H1 (cell line): ENCODE data around the gene KLHL9. TPM values are rescaled to one million over a fixed set of nuclear protein-coding genes. Genes with fewer than 3 reads are reported as not detected.

Source experiments
- CTCF ChIA-PET: fragments of 300-600 bp; sonication (Branson Sonifier 250); formaldehyde crosslinking; loops from one replicate; lab custom pipeline; 2021; ENCODE audit not compliant: partially characterized antibody; lab: Charles Lee
- POLR2A ChIA-PET: fragments of 300-600 bp; sonication (Branson Sonifier 250); formaldehyde crosslinking; loops from one replicate; lab custom pipeline; 2021; ENCODE audit warnings: inconsistent platforms; ENCODE audit not compliant: partially characterized antibody; lab: Charles Lee
- DNase-seq, 2 experiments: peaks; one replicate each; pipeline versions ENCODE4 v3.0.0 to v3.0.0-alpha.2; 2010 to 2022; ENCODE audit warnings: low spot score in 2 of 2, low read depth in 1 of 2, mixed read lengths in 1 of 2
- FAIRE-seq: peaks from 2 replicates; lab custom pipeline; 2011; peaks lifted over from hg19 to GRCh38; lab: Jason Lieb, UNC
- H2AFZ ChIP-seq: 2 replicates; pipeline ENCODE4 v1.8.1; 2012; ENCODE audit warnings: low read length, inconsistent platforms
- H2AK5ac ChIP-seq: 2 replicates; pipeline ENCODE4 v1.6.1; 2013; ENCODE audit warnings: low read depth, low read length
- H2BK120ac ChIP-seq: replicated peaks from 2 replicates; pipeline ENCODE3; 2013; ENCODE audit warnings: low read depth, low read length, inconsistent platforms
- H2BK12ac ChIP-seq: 2 replicates; pipeline ENCODE4 v1.6.1; 2013; ENCODE audit warnings: low read depth, low read length
- H2BK15ac ChIP-seq: 2 replicates; pipeline ENCODE4 v1.6.1; 2013; ENCODE audit warnings: low read length
- H2BK20ac ChIP-seq: 2 replicates; pipeline ENCODE4 v1.6.1; 2013; ENCODE audit warnings: low read length
- H2BK5ac ChIP-seq: 2 replicates; pipeline ENCODE4 v1.6.1; 2013; ENCODE audit warnings: low read depth, low read length
- H3K14ac ChIP-seq: 2 replicates; pipeline ENCODE4 v1.6.1; 2013; ENCODE audit warnings: inconsistent platforms; ENCODE audit not compliant: insufficient read length
- H3K18ac ChIP-seq: 2 replicates; pipeline ENCODE4 v1.6.1; 2013; ENCODE audit warnings: low read length; ENCODE audit errors: extremely low read depth
- H3K23ac ChIP-seq: 2 replicates; pipeline ENCODE4 v1.6.1; 2013; ENCODE audit warnings: inconsistent platforms; ENCODE audit not compliant: insufficient read length
- H3K23me2 ChIP-seq: 2 replicates; pipeline ENCODE4 v1.6.1; 2013; ENCODE audit warnings: low read depth, low read length
- H3K27ac ChIP-seq: 2 replicates; pipeline ENCODE4 v1.6.1; 2011; ENCODE audit warnings: low read depth, low read length, inconsistent platforms
- H3K27me3 ChIP-seq, 4 experiments: replicated peaks in 1 of 4; 1 replicate in 1 of 4; 2 replicates in 3 of 4; pipeline versions ENCODE4 v1.6.1 to v1.8.1; 2011 to 2013; ENCODE audit warnings: low read length in 3 of 4, mild to moderate bottlenecking in 3 of 4, inconsistent platforms in 2 of 4, mixed read lengths in 2 of 4, moderate library complexity in 1 of 4; ENCODE audit not compliant: control insufficient read depth in 3 of 4, insufficient read depth in 3 of 4; ENCODE audit errors: extremely low read depth in 1 of 4
- H3K36me3 ChIP-seq, 4 experiments: 2 replicates each; pipeline versions ENCODE4 v1.6.1 to v1.8.1; 2011 to 2013; ENCODE audit warnings: mild to moderate bottlenecking in 4 of 4, low read length in 3 of 4, moderate library complexity in 2 of 4, control low read depth in 1 of 4, inconsistent platforms in 1 of 4; ENCODE audit not compliant: insufficient read depth in 4 of 4, control insufficient read depth in 2 of 4
- H3K4ac ChIP-seq: replicated peaks from 2 replicates; pipeline ENCODE3; 2013; ENCODE audit warnings: low read length, low read depth, mixed read lengths, inconsistent platforms; ENCODE audit not compliant: insufficient read length
- H3K4me1 ChIP-seq, 4 experiments: replicated peaks in 1 of 4; 1 replicate in 1 of 4; 2 replicates in 3 of 4; pipeline versions ENCODE4 v1.6.1 to v1.8.1; 2011 to 2013; ENCODE audit warnings: low read length in 3 of 4, inconsistent platforms in 2 of 4, mixed read lengths in 1 of 4; ENCODE audit not compliant: insufficient read depth in 4 of 4, control insufficient read depth in 3 of 4
- H3K4me2 ChIP-seq, 2 experiments: 2 replicates each; pipeline versions ENCODE4 v1.6.1 to v1.8.1; 2011 to 2013; ENCODE audit warnings: low read depth in 2 of 2, low read length in 2 of 2, control low read depth in 1 of 2, inconsistent platforms in 1 of 2, mild to moderate bottlenecking in 1 of 2; ENCODE audit not compliant: insufficient read depth in 1 of 2
- H3K4me3 ChIP-seq, 4 experiments: fragments of 200-600, 300-600 bp in 1 of 4; sonication (generic), shearing (Covaris generic), sonication (Bioruptor Twin) in 1 of 4; 2 replicates each; pipeline versions ENCODE4 v1.5.1 to v1.8.1; 2011 to 2016; ENCODE audit warnings: low read length in 4 of 4, low read depth in 3 of 4, control low read depth in 2 of 4, inconsistent platforms in 2 of 4, mild to moderate bottlenecking in 2 of 4, mixed read lengths in 1 of 4, moderate library complexity in 1 of 4; ENCODE audit not compliant: insufficient read depth in 2 of 4; ENCODE audit errors: extremely low read depth in 1 of 4
- H3K56ac ChIP-seq: replicated peaks from 2 replicates; pipeline ENCODE3; 2013; ENCODE audit warnings: low read depth, mild to moderate bottlenecking, mixed read lengths, low read length, inconsistent platforms; ENCODE audit not compliant: insufficient read length
- H3K79me1 ChIP-seq: 2 replicates; pipeline ENCODE4 v1.6.1; 2013; ENCODE audit warnings: low read depth, low read length, control low read depth
- H3K79me2 ChIP-seq, 2 experiments: 2 replicates each; pipeline versions ENCODE4 v1.6.1 to v1.8.1; 2012 to 2013; ENCODE audit warnings: low read length in 2 of 2, mild to moderate bottlenecking in 2 of 2, inconsistent platforms in 1 of 2; ENCODE audit not compliant: insufficient read depth in 2 of 2, control insufficient read depth in 1 of 2
- H3K9ac ChIP-seq, 4 experiments: replicated peaks in 1 of 4; 1 replicate in 1 of 4; 2 replicates in 3 of 4; pipeline versions ENCODE4 v1.6.1 to v1.8.1; 2011 to 2013; ENCODE audit warnings: low read depth in 3 of 4, low read length in 3 of 4, control low read depth in 2 of 4, mild to moderate bottlenecking in 2 of 4, moderate library complexity in 2 of 4, inconsistent platforms in 1 of 4; ENCODE audit errors: extremely low read depth in 1 of 4
- H3K9me3 ChIP-seq, 2 experiments: 2 replicates each; pipeline versions ENCODE4 v1.6.1 to v1.8.1; 2012 to 2013; ENCODE audit warnings: mild to moderate bottlenecking in 2 of 2, moderate library complexity in 2 of 2, control low read depth in 1 of 2, inconsistent platforms in 1 of 2, low read depth in 1 of 2, low read length in 1 of 2, mixed read lengths in 1 of 2; ENCODE audit not compliant: insufficient read depth in 2 of 2
- H4K20me1 ChIP-seq, 2 experiments: replicated peaks in 1 of 2; 2 replicates each; pipeline versions ENCODE3 to v1.8.1; 2011 to 2013; ENCODE audit warnings: inconsistent platforms in 2 of 2, low read length in 2 of 2, mild to moderate bottlenecking in 1 of 2; ENCODE audit not compliant: insufficient read depth in 2 of 2, control insufficient read depth in 1 of 2
- H4K5ac ChIP-seq: 2 replicates; pipeline ENCODE4 v1.6.1; 2013; ENCODE audit warnings: low read length, low read depth, mixed read lengths, inconsistent platforms; ENCODE audit not compliant: insufficient read length
- H4K8ac ChIP-seq: 2 replicates; pipeline ENCODE4 v1.8.0; 2013; ENCODE audit warnings: mild to moderate bottlenecking, moderate library complexity, low read length, inconsistent platforms; ENCODE audit not compliant: insufficient read depth; ENCODE audit errors: extremely low read depth
- H4K91ac ChIP-seq: replicated peaks from 2 replicates; pipeline ENCODE3; 2013; ENCODE audit warnings: low read length, mixed read lengths, inconsistent platforms; ENCODE audit not compliant: insufficient read length
- BRCA1 ChIP-seq: IDR thresholded peaks from 2 replicates; pipeline ENCODE4 v1.6.1; 2012; ENCODE audit warnings: low read depth, low read length, improper control_type of control experiment
- GTF2F1 ChIP-seq: IDR thresholded peaks from 2 replicates; pipeline ENCODE4 v1.6.1; 2012; ENCODE audit warnings: low read depth, low read length, improper control_type of control experiment, borderline replicate concordance
- HDAC2 ChIP-seq, 2 experiments: fragments of 300-600 bp in 1 of 2; sonication (generic) in 1 of 2; IDR thresholded peaks; 2 replicates each; pipeline ENCODE4 v1.6.1; 2011 to 2012; ENCODE audit warnings: low read depth in 2 of 2, low read length in 2 of 2, mild to moderate bottlenecking in 2 of 2, moderate library complexity in 2 of 2, borderline replicate concordance in 1 of 2, inconsistent platforms in 1 of 2
- POLR2AphosphoS5 ChIP-seq: IDR thresholded peaks from 2 replicates; pipeline ENCODE4 v1.6.1; 2011; ENCODE audit warnings: low read depth, low read length
- SUZ12 ChIP-seq: fragments of 200-600 bp; sonication (generic); IDR thresholded peaks from 2 replicates; pipeline ENCODE4 v1.6.1; 2012; ENCODE audit warnings: mild to moderate bottlenecking, inconsistent platforms, low read length, moderate library complexity, mixed read lengths
- WGBS, 2 experiments: shearing (Covaris generic) in 1 of 2; methylation state at CpG; one replicate each; pipeline versions ENCODE4 v1.1.6 to v1.1.7; 2013 to 2015; ENCODE audit warnings: low lambda C conversion rate in 2 of 2, mixed read lengths in 2 of 2, inconsistent platforms in 1 of 2, low coverage in 1 of 2, missing lambda C conversion rate in 1 of 2; ENCODE audit not compliant: insufficient replicate concordance in 2 of 2, insufficient coverage in 1 of 2, insufficient read length in 1 of 2; ENCODE audit errors: extremely low coverage in 1 of 2, missing lambda C conversion rate in 1 of 2; 5-methylcytosine and 5-hydroxymethylcytosine counted together
- polyA plus RNA-seq, 7 experiments: library from polyadenylated mRNA; depleted of rRNA in 3 of 7; stranded (reverse) in 5 of 7; unstranded in 2 of 7; fragments of >200 nt in 5 of 7; fragments of 200-250 nt in 2 of 7; gene quantifications; 1 replicate in 5 of 7; 2 replicates in 1 of 7; 4 replicates in 1 of 7; pipeline versions ENCODE4 v1.2.1 to v1.2.3, GENCODE V29; 2011 to 2013; ENCODE audit warnings: missing spikeins in 2 of 7, mixed read lengths in 2 of 7
- total RNA-seq: library from RNA; stranded (reverse); fragmentation: NEBNext Ultra II Directional; extraction: Animal tissue kit (Norgen Biotek cat#: 25700); gene quantifications from 2 replicates; pipeline ENCODE4 v1.2.1, GENCODE V29; 2021

KLHL9 gene
- total and polyA plus RNA-seq, 2 of the 8 experiments (the other 6 are each of a cell fraction or from before 2014, with no cell fraction given): 4.9 to 15.7 TPM

DNA sequence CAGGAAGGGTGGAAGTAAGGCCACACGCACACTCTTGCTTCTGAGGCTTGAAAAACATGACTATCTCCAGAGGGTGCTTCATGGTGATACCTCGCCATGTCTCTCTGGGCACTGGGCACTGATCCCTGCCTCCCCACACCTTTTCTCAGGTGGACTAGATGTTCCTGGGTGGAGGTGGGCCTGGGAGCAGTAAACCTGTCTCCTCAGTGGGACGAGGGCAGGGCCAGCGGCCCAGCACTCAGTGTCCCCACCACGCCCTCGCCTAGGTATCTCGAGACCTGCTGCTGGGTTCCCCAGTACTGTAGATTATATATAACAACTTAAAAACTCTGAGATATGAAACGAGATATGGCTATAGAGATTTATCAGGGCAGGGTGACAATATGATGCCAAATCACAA lies 27.1 kb upstream of the KLHL9 start:
- no peak for TF ChIP-seq BRCA1
- TF ChIP-seq POLR2AphosphoS5: no peak
- no peak for TF ChIP-seq GTF2F1
- no peak for TF ChIP-seq SUZ12
- no peak for TF ChIP-seq HDAC2 (IDR thresholded peaks at IDR 0.05; ENCODE audit: borderline replicate concordance in 1 of 2, low read depth in 2 of 2, low read length in 2 of 2)
- TF ChIP-seq, all 59 proteins: peak for 0
- no peak overlapping the region for H2AFZ ChIP-seq

More for the DNA sequence above, 27.1 kb upstream of the KLHL9 start:
- no peak overlapping the region for H3K56ac ChIP-seq
- no peak overlapping the region for H3K27ac ChIP-seq
- DNase-seq (no peak), FAIRE-seq (no peak)
- H3K9ac ChIP-seq: no peak overlapping the region
- no peaks in the 10 kb centered on the region for H3K4me1 ChIP-seq
- no peak overlapping the region for H3K4ac ChIP-seq
- no peak overlapping the region for H2BK5ac ChIP-seq
- ChIA-PET CTCF (no interaction called here), POLR2A (no interaction called here)
- H2BK12ac ChIP-seq: no peak overlapping the region
- H4K91ac ChIP-seq: no peak overlapping the region
- H3K27me3 ChIP-seq: no peaks in the 10 kb centered on the region
- no peaks in the 10 kb centered on the region for H3K36me3 ChIP-seq
- H3K4me2 ChIP-seq: no peak overlapping the region
- H3K18ac ChIP-seq: no peak overlapping the region
- H2AK5ac ChIP-seq: no peak overlapping the region
- H3K9me3 ChIP-seq: no peaks in the 10 kb centered on the region
- H3K23me2 ChIP-seq: no peaks in the 10 kb centered on the region; the same call in 1 of the 2 replicates
- H4K8ac ChIP-seq: no peak overlapping the region
- H3K14ac ChIP-seq: no peak overlapping the region
- no peaks in the 10 kb centered on the region for H4K20me1 ChIP-seq
- 93% methylated on average over 8 of the region's 8 CpGs; no CpG with 5 or more reads in 1 of the 2 experiments for WGBS, 2 experiments
- no peak overlapping the region for H2BK120ac ChIP-seq
- H3K79me1 ChIP-seq: no peaks in the 10 kb centered on the region
- H2BK20ac ChIP-seq: no peak overlapping the region
- H3K4me3 ChIP-seq: no peak overlapping the region
- H2BK15ac ChIP-seq: no peak overlapping the region
- no peak overlapping the region for H4K5ac ChIP-seq
- H3K23ac ChIP-seq: no peak overlapping the region
- H3K79me2 ChIP-seq: no peaks in the 10 kb centered on the region
